SK-N-SH (cell line): ENCODE results near the gene LMTK2. TPM values are rescaled to one million over a fixed set of nuclear protein-coding genes. Genes with fewer than 3 reads are reported as not detected.

Experiments used
- CTCF ChIA-PET: fragments of 300-600, 350-600 bp; formaldehyde crosslinking; extraction: SDS; loops from one replicate; lab custom pipeline; 2021; lab: Yijun Ruan, JAX
- POLR2A ChIA-PET: fragments of 350-600 bp; sonication (Branson Sonifier 250); formaldehyde crosslinking; extraction: SDS; loops from one replicate; lab custom pipeline; 2020; ENCODE audit warnings: antibody characterized with exemption, inconsistent platforms; lab: Yijun Ruan, JAX
- DNase-seq: peaks from one replicate; pipeline ENCODE4 v3.0.0; 2012
- H2AFZ ChIP-seq: fragments of 200-600 bp; sonication (generic); 2 replicates; pipeline ENCODE4 v1.8.1; 2016; ENCODE audit warnings: antibody characterized with exemption, mild to moderate bottlenecking, low read depth
- H3F3A ChIP-seq: fragments of 200-600 bp; sonication (generic); replicated peaks from 2 replicates; pipeline ENCODE3; 2016; ENCODE audit warnings: antibody characterized with exemption, mild to moderate bottlenecking; ENCODE audit not compliant: insufficient read depth
- H3K27ac ChIP-seq, 2 experiments: fragments of 200-500 bp in 1 of 2; fragments of 200-600 bp in 1 of 2; sonication (Bioruptor generic) in 1 of 2; sonication (generic), shearing (Covaris generic) in 1 of 2; 2 replicates each; pipeline versions ENCODE4 v1.5.1 to v1.6.1; 2014 to 2016; ENCODE audit warnings: low read depth in 2 of 2, inconsistent platforms in 1 of 2, low read length in 1 of 2, mild to moderate bottlenecking in 1 of 2, mixed read lengths in 1 of 2
- H3K27me3 ChIP-seq: fragments of 200-600 bp; sonication (generic), shearing (Covaris generic); 2 replicates; pipeline ENCODE4 v1.6.1; 2016; ENCODE audit warnings: mixed run types; ENCODE audit not compliant: insufficient read depth
- H3K36me3 ChIP-seq, 2 experiments: fragments of 200-500 bp in 1 of 2; fragments of 200-600 bp in 1 of 2; sonication (Bioruptor generic) in 1 of 2; sonication (generic) in 1 of 2; replicated peaks in 1 of 2; 2 replicates each; pipeline versions ENCODE3 to v1.5.1; 2014 to 2016; ENCODE audit warnings: low read length in 1 of 2, mild to moderate bottlenecking in 1 of 2; ENCODE audit not compliant: insufficient read depth in 2 of 2, control insufficient read depth in 1 of 2
- H3K4me1 ChIP-seq, 2 experiments: fragments of 200-500 bp in 1 of 2; fragments of 200-600 bp in 1 of 2; sonication (Bioruptor generic) in 1 of 2; sonication (generic), shearing (Covaris generic) in 1 of 2; 2 replicates each; pipeline versions ENCODE4 v1.5.1 to v1.6.1; 2014 to 2016; ENCODE audit warnings: low read depth in 1 of 2, low read length in 1 of 2, mixed run types in 1 of 2; ENCODE audit not compliant: insufficient read depth in 2 of 2, control insufficient read depth in 1 of 2
- H3K4me2 ChIP-seq: fragments of 200-600 bp; sonication (generic), shearing (Covaris generic); 2 replicates; pipeline ENCODE4 v1.6.1; 2017; ENCODE audit warnings: mixed run types
- H3K4me3 ChIP-seq, 2 experiments: fragments of 200-500 bp in 1 of 2; fragments of 200-600 bp in 1 of 2; sonication (Bioruptor generic) in 1 of 2; sonication (generic), shearing (Covaris generic) in 1 of 2; 2 replicates each; pipeline versions ENCODE4 v1.5.1 to v1.8.1; 2014 to 2016; ENCODE audit warnings: low read depth in 2 of 2, inconsistent platforms in 1 of 2, low read length in 1 of 2, mild to moderate bottlenecking in 1 of 2, mixed read lengths in 1 of 2, moderate library complexity in 1 of 2
- H3K79me2 ChIP-seq: fragments of 200-600 bp; sonication (generic); 2 replicates; pipeline ENCODE4 v1.8.1; 2017; ENCODE audit warnings: mild to moderate bottlenecking; ENCODE audit not compliant: insufficient read depth
- H3K9ac ChIP-seq: fragments of 200-600 bp; sonication (generic); 2 replicates; pipeline ENCODE4 v1.6.1; 2017; ENCODE audit warnings: mixed run types
- H3K9me2 ChIP-seq: fragments of 200-600 bp; sonication (generic); 2 replicates; pipeline ENCODE4 v1.6.1; 2017; ENCODE audit warnings: mixed run types
- H3K9me3 ChIP-seq: fragments of 200-600 bp; sonication (generic); 2 replicates; pipeline ENCODE4 v1.6.1; 2017; ENCODE audit warnings: mixed run types, mild to moderate bottlenecking, moderate library complexity
- H4K20me1 ChIP-seq: fragments of 200-600 bp; sonication (generic); 2 replicates; pipeline ENCODE4 v1.6.1; 2017; ENCODE audit warnings: mild to moderate bottlenecking, mixed run types; ENCODE audit not compliant: insufficient read depth
- EP300 ChIP-seq, 2 experiments: IDR thresholded peaks; 2 replicates each; pipeline versions ENCODE4 v1.4.0 to v1.6.1; 2012; ENCODE audit warnings: borderline replicate concordance in 1 of 2, low read depth in 1 of 2, low read length in 1 of 2
- EZH2phosphoT487 ChIP-seq: fragments of 200-600 bp; sonication (generic); IDR thresholded peaks from 2 replicates; pipeline ENCODE4 v1.6.1; 2017; ENCODE audit warnings: low read depth, mixed run types, mild to moderate bottlenecking, antibody characterized with exemption, moderate library complexity, borderline replicate concordance
- IRF3 ChIP-seq: fragments of 150-350 bp; IDR thresholded peaks from 2 replicates; pipeline ENCODE4 v1.6.1; 2016; ENCODE audit warnings: mild to moderate bottlenecking, low read depth, low read length
- MXI1 ChIP-seq: IDR thresholded peaks from 2 replicates; pipeline ENCODE4 v1.6.1; 2012; ENCODE audit warnings: mild to moderate bottlenecking, low read depth, low read length, improper control_type of control experiment
- NFIC ChIP-seq: IDR thresholded peaks from 2 replicates; pipeline ENCODE4 v1.4.0; 2012; ENCODE audit warnings: borderline replicate concordance
- SMC3 ChIP-seq: IDR thresholded peaks from 2 replicates; pipeline ENCODE4 v1.6.1; 2012; ENCODE audit warnings: low read depth, low read length, improper control_type of control experiment
- TAF1 ChIP-seq: IDR thresholded peaks from 2 replicates; pipeline ENCODE4 v1.6.1; 2012; ENCODE audit warnings: low read depth, mild to moderate bottlenecking, low read length, moderate library complexity, borderline replicate concordance
- TEAD4 ChIP-seq: IDR thresholded peaks from 2 replicates; pipeline ENCODE4 v1.4.0; 2012; ENCODE audit warnings: mild to moderate bottlenecking, borderline replicate concordance; ENCODE audit not compliant: insufficient read depth
- YY1 ChIP-seq: IDR thresholded peaks from 2 replicates; pipeline ENCODE4 v1.4.0; 2012; ENCODE audit warnings: low read depth, mild to moderate bottlenecking
- WGBS: methylation state at CpG from one replicate; pipeline ENCODE4 v1.1.6; 2017; ENCODE audit warnings: low lambda C conversion rate; 5-methylcytosine and 5-hydroxymethylcytosine counted together
- polyA plus RNA-seq, 3 experiments: library from polyadenylated mRNA; depleted of rRNA; stranded (reverse); fragments of >200 nt; gene quantifications; 2 replicates each; pipeline ENCODE4 v1.2.3, GENCODE V29; 2012

Gene LMTK2
- polyA plus RNA-seq, 1 of the 3 experiments (the other 2 are of a cell fraction) = 9.0 TPM

GRCh38 chr7:98091523-98091922, 15.1 kb upstream of the LMTK2 start (continued):
- no peak for TF ChIP-seq TAF1
- TF ChIP-seq EZH2phosphoT487 = no peak

GRCh38 chr7:98097042-98097645, 9.5 kb upstream of the LMTK2 start:
- DNase-seq = no peak
- Histone ChIP-seq H4K20me1 (no peaks in the 10 kb centered on the region), H3K9me3 (peaks cover 44% of the 10 kb centered on the region), H3K79me2 (no peaks in the 10 kb centered on the region), H3K4me3 (no peak overlapping the region), H3K9me2 (no peaks in the 10 kb centered on the region), H3K4me2 (no peak overlapping the region)
- WGBS = 16% methylated on average over 1 of the region's 1 CpG
- CTCF ChIA-PET = interaction anchor here (0.6 to 2.7 kb wide), 9 partner anchors 9 to 102 kb away, joined by 3 to 22 read pairs (median 4); partner anchors contain the start of gene LMTK2
- TF ChIP-seq TEAD4 = no peak
- TF ChIP-seq, all 33 proteins: peak for 0
- Histone ChIP-seq H3K4me1 (no peaks in the 10 kb centered on the region), H3K27ac (no peak overlapping the region), H3K9ac (no peak overlapping the region), H3F3A (no peaks in the 10 kb centered on the region), H3K27me3 (no peaks in the 10 kb centered on the region), H3K36me3 (no peaks in the 10 kb centered on the region), H2AFZ (no peak overlapping the region)
- POLR2A ChIA-PET = no interaction called here

- DNase-seq = no peak
- ChIA-PET POLR2A (no interaction called here), CTCF (no interaction called here)
- Histone ChIP-seq H2AFZ (no peak overlapping the region), H3K27ac (no peak overlapping the region), H3K9me2 (no peaks in the 10 kb centered on the region), H3K4me1 (no peaks in the 10 kb centered on the region), H3K4me2 (no peak overlapping the region), H3K36me3 (no peaks in the 10 kb centered on the region), H3F3A (no peaks in the 10 kb centered on the region), H3K9ac (no peak overlapping the region), H3K4me3 (no peak overlapping the region), H3K9me3 (peaks cover 31% of the 10 kb centered on the region), H3K79me2 (no peaks in the 10 kb centered on the region), H3K27me3 (no peaks in the 10 kb centered on the region), H4K20me1 (no peaks in the 10 kb centered on the region)
- TF ChIP-seq EP300 (IDR thresholded peaks at IDR 0.05; ENCODE audit: borderline replicate concordance in 1 of 2, low read depth in 1 of 2, low read length in 1 of 2) (no peak), IRF3 (no peak), NFIC (no peak), YY1 (no peak), SMC3 (no peak), MXI1 (no peak)
- WGBS = 11% methylated on average over 1 of the region's 1 CpG
Measured at GRCh38 chr7:98100088-98100487, 6.6 kb upstream of the LMTK2 start.
